ENCODE data around the gene TRIM34. TPM values are rescaled to one million over a fixed set of nuclear protein-coding genes. Genes with fewer than 3 reads are reported as not detected.

TRIM34 gene
- total RNA-seq, 1 donor from 2014 or later, result not detected

GRCh38 chr11:5658318-5658717 is 33.5 kb downstream of the TRIM34 start:
- H3K4me1 Mint-ChIP-seq (ENCODE audit: low read depth, unreplicated experiment), result no peaks in the 10 kb centered on the region
- peaks cover 2% of the 10 kb centered on the region for H3K27me3 Mint-ChIP-seq (ENCODE audit: unreplicated experiment)
- no peak for DNase-seq
- no peak for TF ChIP-seq CTCF (IDR thresholded peaks at IDR 0.05; ENCODE audit: partially characterized antibody, unreplicated experiment)
- H3K9me3 Mint-ChIP-seq (ENCODE audit: unreplicated experiment), result peaks cover 2% of the 10 kb centered on the region
- H3K36me3 Mint-ChIP-seq (ENCODE audit: unreplicated experiment), result peaks cover under 1% of the 10 kb centered on the region
- H3K27ac Mint-ChIP-seq (ENCODE audit: unreplicated experiment), result no peak overlapping the region
- H3K4me3 Mint-ChIP-seq (ENCODE audit: unreplicated experiment), result no peak overlapping the region

DNA sequence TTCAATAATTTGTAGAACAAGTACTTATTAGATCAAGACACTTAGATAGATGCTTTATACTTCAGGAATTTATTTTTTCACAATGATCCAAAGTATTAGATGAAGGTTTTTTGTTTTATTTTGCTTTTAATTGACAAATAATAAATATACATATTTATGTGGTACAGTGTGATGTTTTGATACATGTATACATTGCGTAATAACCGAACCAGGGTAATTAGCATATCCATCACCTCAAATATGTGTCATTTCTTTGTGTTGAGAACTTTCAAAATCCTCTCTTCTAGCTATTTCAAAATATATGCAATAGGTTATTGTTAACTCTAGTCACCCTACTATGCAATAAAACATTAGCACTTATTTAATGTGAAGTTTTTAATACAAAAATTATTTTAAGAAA is 38.7 kb downstream of the TRIM34 start:
- Mint-ChIP-seq H3K36me3 (ENCODE audit: unreplicated experiment) (no peaks in the 10 kb centered on the region), H3K9me3 (ENCODE audit: unreplicated experiment) (peaks cover 2% of the 10 kb centered on the region), H3K27me3 (ENCODE audit: unreplicated experiment) (no peaks in the 10 kb centered on the region), H3K4me1 (ENCODE audit: low read depth, unreplicated experiment) (no peaks in the 10 kb centered on the region), H3K27ac (ENCODE audit: unreplicated experiment) (no peak overlapping the region), H3K4me3 (ENCODE audit: unreplicated experiment) (no peak overlapping the region)
- TF ChIP-seq CTCF (IDR thresholded peaks at IDR 0.05; ENCODE audit: partially characterized antibody, unreplicated experiment), result no peak
- no peak for DNase-seq

- H3K36me3 Mint-ChIP-seq (ENCODE audit: unreplicated experiment), result no peaks in the 10 kb centered on the region
Observed at GRCh38 chr11:5665051-5665570, 40.3 kb downstream of the TRIM34 start.

DNA sequence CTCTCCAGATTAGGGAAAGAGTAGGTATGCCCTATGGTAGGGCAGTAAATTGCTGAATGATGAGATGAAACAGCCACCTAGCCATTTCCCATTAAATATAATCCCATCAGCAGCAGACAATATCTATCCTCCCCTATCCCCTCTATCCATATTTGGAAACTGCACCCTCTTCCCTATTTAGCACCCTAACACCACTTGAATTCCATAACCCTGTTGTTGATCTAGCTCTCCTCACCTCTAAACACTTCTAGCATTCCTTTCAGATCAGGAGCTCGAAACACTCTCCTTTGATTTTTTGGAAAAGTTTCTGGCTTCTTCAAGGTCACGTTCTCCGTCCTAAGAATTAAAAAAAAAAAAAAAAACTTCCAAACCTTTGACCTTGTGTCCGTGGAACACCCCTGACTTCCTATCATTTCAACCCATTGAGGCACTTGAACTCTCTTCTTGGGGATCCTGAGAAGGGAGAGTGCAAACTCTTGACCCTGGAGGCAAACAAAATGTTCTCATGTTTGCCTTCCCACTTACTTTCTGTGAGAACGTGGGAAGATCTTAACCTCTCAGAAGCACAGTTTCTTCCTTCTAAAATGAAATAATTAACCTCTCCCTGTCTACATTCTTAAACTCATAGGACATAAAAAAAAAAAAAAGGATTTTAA is 41.1 kb downstream of the TRIM34 start:
- Mint-ChIP-seq H3K36me3 (ENCODE audit: unreplicated experiment) (no peaks in the 10 kb centered on the region), H3K27ac (ENCODE audit: unreplicated experiment) (no peak overlapping the region), H3K9me3 (ENCODE audit: unreplicated experiment) (peaks cover 2% of the 10 kb centered on the region), H3K4me1 (ENCODE audit: low read depth, unreplicated experiment) (no peaks in the 10 kb centered on the region), H3K4me3 (ENCODE audit: unreplicated experiment) (no peak overlapping the region), H3K27me3 (ENCODE audit: unreplicated experiment) (no peaks in the 10 kb centered on the region)
- DNase-seq, result no peak
- no peak for TF ChIP-seq CTCF (IDR thresholded peaks at IDR 0.05; ENCODE audit: partially characterized antibody, unreplicated experiment)

More at GRCh38 chr11:5665051-5665570, 40.3 kb downstream of the TRIM34 start:
- DNase-seq, result no peak
- Mint-ChIP-seq H3K4me3 (ENCODE audit: unreplicated experiment) (no peak overlapping the region), H3K27ac (ENCODE audit: unreplicated experiment) (no peak overlapping the region), H3K27me3 (ENCODE audit: unreplicated experiment) (no peaks in the 10 kb centered on the region), H3K9me3 (ENCODE audit: unreplicated experiment) (peaks cover 2% of the 10 kb centered on the region), H3K4me1 (ENCODE audit: low read depth, unreplicated experiment) (no peaks in the 10 kb centered on the region)
- no peak for TF ChIP-seq CTCF (IDR thresholded peaks at IDR 0.05; ENCODE audit: partially characterized antibody, unreplicated experiment)

GRCh38 chr11:5666402-5666793 is 41.6 kb downstream of the TRIM34 start:
- no peak overlapping the region for H3K27ac Mint-ChIP-seq (ENCODE audit: unreplicated experiment)
- DNase-seq, result no peak
- H3K4me3 Mint-ChIP-seq (ENCODE audit: unreplicated experiment), result no peak overlapping the region
- no peaks in the 10 kb centered on the region for H3K36me3 Mint-ChIP-seq (ENCODE audit: unreplicated experiment)
- H3K4me1 Mint-ChIP-seq (ENCODE audit: low read depth, unreplicated experiment), result no peaks in the 10 kb centered on the region
- H3K27me3 Mint-ChIP-seq (ENCODE audit: unreplicated experiment), result no peaks in the 10 kb centered on the region
- TF ChIP-seq CTCF (IDR thresholded peaks at IDR 0.05; ENCODE audit: partially characterized antibody, unreplicated experiment), result no peak
- no peaks in the 10 kb centered on the region for H3K9me3 Mint-ChIP-seq (ENCODE audit: unreplicated experiment)

Measured in glutamatergic neuron (in vitro differentiated cells).